Skin of body (tissue), 2 donors: ENCODE results near the gene REXO4. TPM values are rescaled to one million over a fixed set of nuclear protein-coding genes. Genes with fewer than 3 reads are reported as not detected.
"Not testable (repeated sequence)": the region's sequence is repeated elsewhere in the genome, so short reads cannot be mapped to it uniquely, and the experiment has no call there.

Experiments
- DNase-seq: peaks from one replicate; lab custom pipeline; 2025; lab: John Stamatoyannopoulos, UW
- total RNA-seq: library from RNA; depleted of rRNA; stranded (reverse); fragments of >200 nt; gene quantifications from one replicate; pipeline ENCODE4 v1.2.3, GENCODE V29; 2014

REXO4 gene
- total RNA-seq, 1 donor from 2014 or later = 11.3 TPM

DNA sequence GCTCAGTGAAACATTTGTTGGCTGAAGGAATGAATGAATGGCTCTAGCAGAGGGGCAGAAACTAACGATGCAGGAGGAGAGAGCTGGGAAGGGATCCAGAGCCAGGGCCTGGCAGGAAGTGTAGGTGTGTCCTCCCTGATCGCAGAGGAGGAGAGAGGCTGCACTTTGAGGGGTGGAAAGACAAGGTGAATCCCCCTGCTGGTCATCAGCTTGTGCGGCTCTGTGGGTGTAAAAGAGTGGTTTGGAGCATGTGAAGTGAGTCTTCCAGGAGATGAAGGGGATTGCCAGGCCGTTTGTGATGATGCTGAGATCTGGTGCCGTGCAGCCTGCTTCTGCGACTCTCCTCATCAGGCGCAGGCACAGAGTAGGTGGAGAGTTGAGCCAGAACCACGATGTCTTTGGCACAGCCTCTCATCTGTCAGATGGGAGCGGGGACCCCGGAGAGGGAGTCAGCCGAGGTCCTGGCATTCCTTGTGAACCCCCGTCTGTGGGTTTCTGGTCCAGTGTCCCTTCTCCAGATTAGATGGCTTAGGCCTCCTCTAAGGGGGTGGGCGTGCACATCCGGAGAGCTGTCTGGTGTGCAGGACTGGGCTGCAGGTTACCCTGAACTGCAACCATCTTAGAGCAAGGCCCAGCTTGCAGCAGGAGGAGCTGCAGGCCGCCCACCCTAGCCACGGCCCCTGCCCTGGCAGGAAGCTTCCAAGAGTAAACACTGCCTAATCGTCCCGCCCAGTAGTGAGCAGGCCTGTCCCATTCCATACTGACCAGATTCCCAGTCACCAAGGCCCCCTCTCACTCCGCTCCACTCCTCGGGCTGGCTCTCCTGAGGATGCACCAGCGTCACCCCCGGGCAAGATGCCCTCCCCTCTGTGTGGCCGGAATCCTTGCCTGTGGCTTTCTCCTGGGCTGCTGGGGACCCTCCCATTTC lies 4.1 kb upstream of the REXO4 start, which contains the start of gene ADAMTS13:
TSS of gene ADAMTS13 (plus strand) at position 753 of the 928 bp plus-strand sequence. CDS start at position 830, 77 bp downstream.
- DNase-seq = no peak

- no peak for DNase-seq
Observed at GRCh38 chr9:133420392-133420827, 2.6 kb upstream of the REXO4 start.

DNA sequence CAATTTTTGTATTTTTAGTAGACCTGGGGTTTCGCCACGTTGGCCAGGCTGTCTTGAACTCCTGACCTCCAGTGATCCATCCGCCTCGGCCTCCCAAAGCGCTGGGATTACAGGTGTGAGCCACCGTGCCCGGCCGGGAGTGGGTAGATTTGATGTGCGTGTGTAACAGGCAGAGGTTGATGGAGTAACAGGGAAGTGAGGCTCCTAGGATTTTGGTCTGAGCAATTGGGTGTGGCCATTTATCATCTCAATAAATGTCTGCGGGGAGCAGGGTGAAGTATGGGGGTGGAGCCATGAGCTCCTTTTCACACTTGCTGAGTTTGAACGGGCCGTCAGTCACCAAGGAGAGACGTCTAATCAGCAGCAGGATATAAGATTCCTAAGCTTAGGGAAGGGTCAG lies 1.2 kb upstream of the REXO4 start:
- no peak for DNase-seq

GRCh38 chr9:133415170-133415569 lies 2.6 kb downstream of the REXO4 start:
- DNase-seq = no peak

DNA sequence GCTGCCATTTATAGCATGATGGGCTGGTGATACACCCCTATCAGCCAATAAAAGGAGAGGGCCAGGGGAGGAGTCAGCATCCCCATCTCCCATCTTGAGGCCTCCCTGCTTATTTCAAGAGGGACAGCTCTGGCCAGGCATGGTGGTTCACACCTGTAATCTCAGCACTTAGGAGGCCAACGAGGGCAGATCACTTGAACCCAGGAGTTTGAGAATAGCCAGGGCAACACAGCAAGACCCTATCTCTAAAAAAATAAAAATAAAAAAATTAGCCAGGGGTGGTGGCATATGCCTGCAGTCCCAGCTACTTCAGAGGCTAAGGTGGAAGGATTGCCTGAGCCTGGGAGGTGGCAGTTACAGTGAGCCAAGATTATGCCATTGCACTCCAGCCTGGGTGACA lies 9.8 kb downstream of the REXO4 start:
- DNase-seq = no peak

- no peak for DNase-seq
Observed at GRCh38 chr9:133406480-133407307, 11.1 kb downstream of the REXO4 start.

- DNase-seq = no peak
Observed at GRCh38 chr9:133405508-133406438, 12.0 kb downstream of the REXO4 start.

DNA sequence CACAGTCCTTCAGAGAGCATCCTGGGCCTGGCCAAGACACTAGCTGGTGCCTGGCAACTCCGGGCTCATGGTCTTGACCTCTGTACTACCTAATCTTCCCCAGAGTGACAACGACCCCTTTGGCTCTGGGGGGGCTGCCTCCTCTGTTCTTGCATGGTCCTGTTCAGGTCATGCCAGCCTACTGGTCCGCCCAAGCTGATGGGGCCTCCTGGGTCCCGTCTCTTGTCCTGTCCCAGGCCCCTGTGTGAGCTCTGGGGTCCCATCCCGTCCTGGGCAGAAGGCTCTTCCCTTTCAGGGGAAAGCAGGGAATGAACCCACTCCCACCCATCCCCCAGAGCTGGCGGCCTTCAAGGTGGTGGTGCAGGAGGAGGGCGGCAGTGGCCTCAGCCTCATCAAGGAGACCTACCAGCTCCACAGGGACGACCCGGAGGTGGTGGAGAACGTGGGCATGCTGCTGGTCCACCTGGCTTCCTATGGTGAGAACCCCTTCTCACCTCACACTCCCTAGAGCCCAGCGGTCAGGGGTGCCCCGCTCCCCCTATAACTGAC lies 13.3 kb downstream of the REXO4 start:
- DNase-seq = no peak

DNA sequence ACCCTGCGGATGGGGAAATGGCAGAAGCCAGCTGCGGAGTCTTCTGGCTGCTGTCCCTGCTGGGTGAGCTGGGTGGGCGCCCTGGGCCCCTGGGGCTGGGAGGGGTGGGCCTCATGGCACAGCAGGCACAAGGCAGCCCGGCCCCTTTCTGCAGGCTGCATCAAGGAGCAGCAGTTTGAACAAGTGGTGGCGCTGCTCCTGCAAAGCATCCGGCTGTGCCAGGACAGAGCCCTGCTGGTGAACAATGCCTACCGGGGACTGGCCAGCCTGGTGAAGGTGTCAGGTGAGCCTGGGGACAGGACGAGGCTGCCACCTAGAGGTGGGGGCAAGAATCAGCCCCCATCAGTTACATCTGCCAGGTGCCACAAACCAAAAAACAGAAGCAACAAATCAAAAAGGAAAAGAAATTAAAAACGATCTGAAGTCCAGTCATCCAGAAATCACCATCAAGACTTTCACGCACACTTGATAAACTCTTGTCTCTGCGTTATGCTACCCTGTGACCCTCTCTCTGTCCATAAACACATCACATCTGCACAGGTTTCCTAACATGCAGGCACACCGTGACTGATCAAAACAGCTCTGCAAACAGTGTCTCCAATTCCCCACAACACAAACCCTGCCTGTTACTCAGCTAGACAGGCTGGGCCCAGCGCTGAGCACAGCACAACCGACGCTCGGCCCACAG lies 13.9 kb downstream of the REXO4 start:
- no peak for DNase-seq

DNA sequence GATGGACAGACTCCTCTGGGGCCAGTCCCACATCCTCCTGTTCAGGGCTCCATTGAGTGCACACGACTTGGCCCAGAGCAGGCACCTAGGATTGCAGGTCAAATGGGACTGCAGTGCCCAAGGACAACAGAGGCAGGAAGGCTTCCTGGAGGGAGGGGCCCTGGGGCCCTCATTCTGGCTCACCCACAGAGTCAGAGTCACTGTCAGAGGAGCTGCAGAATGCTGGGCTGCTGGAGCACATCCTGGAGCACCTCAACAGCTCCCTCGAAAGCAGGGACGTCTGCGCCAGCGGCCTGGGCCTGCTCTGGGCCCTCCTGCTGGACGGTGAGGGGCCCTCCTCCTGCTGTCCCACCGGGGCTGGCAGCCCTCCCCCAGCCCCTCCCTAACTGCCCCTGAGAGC lies 15.1 kb downstream of the REXO4 start:
- no peak for DNase-seq

- no peak for DNase-seq
Observed at GRCh38 chr9:133401588-133401987, 16.2 kb downstream of the REXO4 start.

DNA sequence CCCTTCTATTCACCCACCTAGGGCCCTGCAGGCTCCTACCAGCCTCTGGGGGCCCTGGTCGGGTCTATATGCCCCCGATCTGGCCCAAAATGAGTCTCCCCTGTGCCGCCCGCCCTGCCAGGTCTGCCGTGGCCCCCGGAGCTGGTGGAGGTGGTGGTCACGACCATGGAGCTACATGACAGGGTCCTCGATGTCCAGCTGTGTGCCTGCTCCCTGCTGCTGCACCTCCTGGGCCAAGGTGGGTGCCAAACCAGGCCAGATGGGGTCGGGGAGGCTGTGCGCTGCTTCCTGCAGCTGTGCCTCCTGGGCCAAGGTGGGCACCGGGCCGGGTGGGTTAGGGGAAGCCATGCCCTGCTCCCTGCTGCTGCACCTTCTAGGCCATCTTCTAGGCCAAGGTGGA lies 17.5 kb downstream of the REXO4 start:
- DNase-seq = no peak

DNA sequence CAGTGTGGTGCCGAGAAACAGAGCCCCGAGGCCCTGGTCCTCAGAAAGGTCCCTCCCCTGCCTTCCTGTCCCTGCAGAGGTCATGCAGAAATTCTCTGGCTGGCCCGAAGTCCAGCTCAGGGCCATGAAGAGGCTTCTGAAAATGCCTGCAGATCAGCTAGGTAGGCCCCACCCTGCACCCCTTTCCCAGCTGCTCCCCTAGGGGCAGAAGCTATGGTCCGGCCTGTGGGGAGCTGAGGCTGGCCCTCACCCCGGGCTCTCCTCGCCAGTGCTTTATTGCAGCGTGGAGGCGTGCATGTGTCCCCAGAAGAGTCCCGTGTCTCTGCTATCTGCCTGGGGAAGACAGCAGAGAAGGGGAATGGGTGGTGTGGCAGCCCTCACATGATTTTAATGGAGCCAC lies 19.9 kb downstream of the REXO4 start:
- DNase-seq = no peak

- no peak for DNase-seq
Observed at GRCh38 chr9:133397370-133397769, 20.4 kb downstream of the REXO4 start.

GRCh38 chr9:133396952-133397351 lies 20.9 kb downstream of the REXO4 start:
- DNase-seq = no peak

DNA sequence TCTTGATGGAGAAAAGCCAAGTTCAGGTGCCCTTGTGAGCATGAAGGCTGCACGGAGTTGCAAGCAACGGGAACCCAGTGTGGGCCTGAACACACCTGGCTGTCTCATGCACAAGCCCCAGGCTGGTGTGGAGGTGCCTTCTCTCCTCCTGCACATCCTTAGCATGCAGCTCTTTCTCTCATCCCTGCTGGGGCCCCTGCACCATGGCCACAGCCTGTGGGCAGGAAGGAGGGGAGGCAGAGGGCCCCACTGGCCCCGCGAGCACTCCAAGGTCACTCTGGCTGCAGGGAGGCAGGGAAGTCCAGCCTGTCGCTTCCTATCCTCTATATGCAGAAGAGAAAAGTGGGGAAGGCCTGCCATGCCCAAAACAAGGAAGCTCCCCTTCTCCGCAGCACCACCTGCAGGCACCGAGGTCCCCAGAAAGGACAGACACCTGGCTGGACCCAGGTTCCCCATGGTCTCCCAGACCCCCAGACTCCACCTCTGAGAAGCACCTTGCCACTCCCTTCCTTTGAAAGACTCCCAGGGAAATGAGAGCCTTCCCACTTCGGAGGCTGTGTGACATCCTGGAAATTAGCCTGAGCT lies 23.0 kb downstream of the REXO4 start:
- no peak for DNase-seq

GRCh38 chr9:133393399-133393798 lies 24.4 kb downstream of the REXO4 start:
- no peak for DNase-seq

- not testable (repeated sequence) for DNase-seq
Observed at GRCh38 chr9:133392308-133392707, 25.5 kb downstream of the REXO4 start.

DNA sequence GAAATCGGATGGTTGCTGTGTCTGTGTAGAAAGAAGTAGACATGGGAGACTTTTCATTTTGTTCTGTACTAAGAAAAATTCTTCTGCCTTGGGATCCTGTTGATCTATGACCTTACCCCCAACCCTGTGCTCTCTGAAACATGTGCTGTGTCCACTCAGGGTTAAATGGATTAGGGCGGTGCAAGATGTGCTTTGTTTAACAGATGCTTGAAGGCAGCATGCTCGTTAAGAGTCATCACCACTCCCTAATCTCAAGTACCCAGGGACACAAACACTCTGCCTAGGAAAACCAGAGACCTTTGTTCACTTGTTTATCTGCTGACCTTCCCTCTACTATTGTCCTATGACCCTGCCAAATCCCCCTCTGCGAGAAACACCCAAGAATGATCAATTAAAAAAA lies 26.4 kb downstream of the REXO4 start:
- not testable (repeated sequence) for DNase-seq

DNA sequence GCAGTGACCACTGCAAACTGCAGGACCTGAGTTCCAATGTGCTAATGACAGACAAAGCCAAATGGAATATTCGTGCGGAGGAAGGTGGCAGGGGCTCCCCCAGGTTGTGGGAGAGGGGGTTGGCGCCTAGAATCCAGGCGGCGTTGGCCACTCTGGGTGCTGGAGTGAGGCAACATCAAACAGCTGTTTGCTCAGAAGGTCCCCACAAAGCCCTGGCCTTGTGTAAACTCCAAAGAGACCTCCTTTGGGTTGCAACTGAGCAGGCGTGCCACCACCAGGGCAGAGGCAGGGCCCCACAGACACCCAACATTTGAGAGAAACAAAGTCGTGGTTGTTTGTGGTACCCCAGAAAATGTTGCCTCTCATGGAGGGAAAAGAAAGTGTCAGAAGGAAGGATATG lies 27.1 kb downstream of the REXO4 start:
- no peak for DNase-seq
